CD4-positive, alpha-beta T cell treated with Interleukin-6 at 100 ng/mL for 8 hours (primary cell): Measurements from ENCODE around the gene GLIS1.
"Not testable (repeated sequence)": the region's sequence is repeated elsewhere in the genome, so short reads cannot be mapped to it uniquely, and the experiment has no call there.

Experiments
- DNase-seq: peaks from one replicate; pipeline ENCODE4 v3.0.0-alpha.2; 2020; ENCODE audit warnings: mixed read lengths, low spot score

Gene GLIS1

GRCh38 chr1:53561503-53562105 lies 177.4 kb downstream of the GLIS1 start:
- DNase-seq = no peak

- no peak for DNase-seq
Measured at GRCh38 chr1:53560581-53561502, 178.1 kb downstream of the GLIS1 start.

- DNase-seq = no peak
Measured at GRCh38 chr1:53559854-53560580, 178.9 kb downstream of the GLIS1 start.

DNA sequence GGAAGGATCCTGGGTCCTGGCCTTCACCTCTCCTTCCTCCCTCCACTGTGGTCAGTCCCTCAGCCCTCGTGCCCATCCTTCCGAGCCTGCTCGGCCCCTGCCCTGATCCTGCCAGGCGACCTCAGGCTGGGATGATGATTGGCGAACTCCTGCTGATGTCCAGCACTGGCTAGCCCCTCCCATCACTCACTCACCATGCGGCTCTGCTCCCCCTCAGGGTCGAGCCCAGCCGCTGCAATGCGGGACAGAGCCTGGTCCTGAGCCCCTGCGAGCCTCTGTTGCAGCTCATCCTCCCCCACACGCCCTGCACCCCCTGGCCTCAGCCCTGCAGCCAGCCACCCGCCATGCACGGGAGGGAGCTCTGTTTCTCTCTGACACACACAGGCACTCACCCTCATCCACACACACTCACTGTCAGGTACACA lies 179.6 kb downstream of the GLIS1 start:
- DNase-seq = no peak

GRCh38 chr1:53558739-53559315 lies 180.1 kb downstream of the GLIS1 start:
- no peak for DNase-seq

- no peak for DNase-seq
Measured at GRCh38 chr1:53557830-53558738, 180.9 kb downstream of the GLIS1 start.

DNA sequence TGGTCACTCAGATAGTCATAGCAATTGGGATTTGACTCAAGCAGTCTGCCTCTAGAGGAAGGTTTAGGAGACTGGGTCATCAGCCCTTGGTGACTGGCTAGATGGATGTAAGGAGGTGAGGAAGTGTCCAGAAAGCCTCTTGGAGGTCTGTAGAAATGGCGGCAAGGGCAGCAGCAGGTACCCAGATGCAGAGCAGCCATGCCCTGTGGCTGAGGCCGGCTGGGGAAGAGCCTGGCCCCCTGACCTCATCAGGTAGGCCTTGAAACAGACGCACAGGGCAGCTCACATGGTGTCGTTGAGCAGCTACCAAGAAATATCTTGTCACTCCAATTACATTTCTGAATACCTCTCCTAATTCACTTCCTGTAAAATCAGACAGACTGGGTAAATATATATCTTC lies 181.6 kb downstream of the GLIS1 start:
- no peak for DNase-seq

GRCh38 chr1:53556657-53557227 lies 182.2 kb downstream of the GLIS1 start:
- no peak for DNase-seq

DNA sequence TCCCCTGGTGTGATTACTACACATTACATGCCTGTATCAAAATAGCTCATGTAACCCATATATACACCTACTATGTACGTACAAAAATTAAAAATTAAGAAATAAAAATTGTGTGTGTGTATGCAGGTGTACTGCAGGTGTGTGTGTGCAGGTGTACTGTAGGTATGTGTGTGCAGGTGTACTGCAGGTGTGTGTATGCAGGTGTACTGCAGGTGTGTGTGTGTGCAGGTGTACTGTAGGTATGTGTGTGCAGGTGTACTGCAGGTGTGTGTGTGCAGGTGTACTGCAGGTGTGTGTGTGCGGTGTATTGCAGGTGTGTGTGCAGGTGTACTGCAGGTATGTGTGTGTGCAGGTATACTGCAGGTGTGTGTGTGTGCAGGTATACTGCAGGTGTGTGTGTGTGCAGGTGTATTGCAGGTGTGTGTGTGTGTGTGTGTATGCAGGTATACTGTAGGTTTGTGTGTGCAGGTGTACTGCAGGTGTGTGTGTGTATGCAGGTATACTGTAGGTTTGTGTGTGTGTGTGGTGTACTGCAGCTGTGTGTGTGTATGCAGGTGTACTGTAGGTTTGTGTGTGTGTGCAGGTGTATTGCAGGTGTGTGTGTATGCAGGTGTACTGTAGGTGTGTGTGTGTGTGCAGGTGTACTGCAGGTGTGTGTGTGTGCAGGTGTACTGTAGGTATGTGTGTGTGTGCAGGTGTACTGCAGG lies 183.2 kb downstream of the GLIS1 start:
- not testable (repeated sequence) for DNase-seq

- DNase-seq = no peak
Measured at GRCh38 chr1:53554592-53555305, 184.2 kb downstream of the GLIS1 start.

DNA sequence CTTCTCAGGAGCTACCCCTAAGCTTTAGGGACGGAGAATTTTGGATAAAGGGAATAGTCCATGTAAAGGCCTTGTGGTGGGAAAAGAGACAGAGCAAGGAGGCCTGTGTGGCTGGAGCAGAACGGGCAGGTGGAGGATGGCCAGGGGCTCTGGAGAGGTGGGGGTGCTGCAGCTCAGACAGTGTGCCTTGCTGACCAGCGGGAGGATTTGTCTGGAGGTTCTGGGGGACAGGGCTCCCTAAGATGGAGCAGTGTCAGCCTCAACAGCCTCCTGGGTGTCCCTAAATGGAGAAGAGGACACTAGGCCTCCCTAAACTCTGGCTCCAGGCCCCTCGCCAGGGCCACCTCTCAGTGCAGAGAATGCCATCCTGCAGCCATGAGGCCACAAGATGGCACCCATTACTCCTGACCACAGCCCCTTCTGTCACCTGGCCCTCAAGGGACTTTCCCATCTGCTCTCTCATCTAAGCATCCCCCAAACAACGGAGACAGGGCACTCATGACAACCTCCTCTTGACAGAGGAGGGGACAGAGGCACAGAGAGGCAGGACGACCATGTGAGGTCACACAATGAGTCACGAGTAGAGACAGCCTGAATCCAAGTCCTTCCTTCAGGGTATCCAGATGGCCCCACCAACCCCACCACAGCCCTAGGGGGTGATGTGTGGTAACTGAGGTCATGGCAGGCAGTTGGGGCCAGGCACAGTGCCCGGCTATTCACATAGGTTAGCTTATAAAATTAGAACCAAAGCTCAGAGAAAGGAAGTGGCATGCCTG lies 185.0 kb downstream of the GLIS1 start:
- DNase-seq = no peak

GRCh38 chr1:53552981-53553733 lies 185.8 kb downstream of the GLIS1 start:
- DNase-seq = no peak

DNA sequence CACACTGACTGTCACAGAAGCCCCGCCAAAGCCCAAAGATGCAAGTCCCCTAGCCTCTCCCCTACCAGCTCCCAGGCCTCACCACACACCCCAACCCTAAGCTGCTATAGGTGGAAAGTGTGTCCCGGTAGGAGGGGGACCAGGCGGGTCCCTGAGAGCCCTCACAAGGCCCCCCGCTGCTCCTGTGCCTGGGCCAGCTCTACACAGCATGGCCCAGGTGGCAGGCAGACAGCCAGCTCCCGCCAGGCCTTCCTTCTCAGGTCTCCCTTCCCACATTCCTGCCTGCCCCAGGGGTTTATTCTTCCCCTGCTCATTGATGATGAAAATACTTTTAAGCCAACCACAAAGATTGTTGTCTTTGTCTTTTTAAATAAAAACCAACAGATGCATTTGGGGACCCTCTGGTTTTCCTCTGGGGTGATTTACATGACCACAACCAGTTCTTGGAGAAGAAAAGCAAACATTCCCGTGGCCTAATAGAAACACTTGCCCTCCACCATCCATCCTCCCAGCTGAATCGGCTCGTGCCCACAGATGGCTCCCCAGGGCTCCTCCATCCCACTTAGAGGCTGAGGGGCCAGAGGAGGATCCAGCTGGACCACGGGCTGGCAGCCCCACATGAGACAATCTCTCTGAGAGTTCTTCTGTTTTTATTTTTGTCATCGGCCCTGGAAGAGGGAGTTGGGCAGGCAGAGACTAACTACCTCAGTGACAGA lies 186.7 kb downstream of the GLIS1 start:
- DNase-seq = no peak

- no peak for DNase-seq
Measured at GRCh38 chr1:53551428-53551995, 187.5 kb downstream of the GLIS1 start.

- no peak for DNase-seq
Measured at GRCh38 chr1:53550201-53550741, 188.7 kb downstream of the GLIS1 start.

DNA sequence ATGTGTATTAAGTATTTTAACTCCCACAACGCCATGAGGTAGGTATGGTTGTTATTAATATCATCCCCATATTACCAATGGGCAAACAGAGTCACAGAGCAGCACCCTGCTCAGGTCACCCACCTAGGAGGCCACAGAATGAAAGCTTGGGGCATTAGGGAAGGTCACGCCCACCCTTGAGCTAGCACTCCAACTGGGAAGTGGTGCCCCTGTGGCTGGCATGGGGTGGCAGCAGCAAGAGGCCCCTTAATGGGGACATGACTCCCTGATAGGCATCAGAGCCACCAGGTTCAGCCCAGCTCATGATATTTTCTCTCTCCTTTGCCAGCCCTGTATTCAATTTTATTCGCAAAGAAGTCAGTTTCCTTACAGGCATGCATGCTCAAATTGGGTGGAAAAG lies 189.2 kb downstream of the GLIS1 start:
- DNase-seq = no peak

DNA sequence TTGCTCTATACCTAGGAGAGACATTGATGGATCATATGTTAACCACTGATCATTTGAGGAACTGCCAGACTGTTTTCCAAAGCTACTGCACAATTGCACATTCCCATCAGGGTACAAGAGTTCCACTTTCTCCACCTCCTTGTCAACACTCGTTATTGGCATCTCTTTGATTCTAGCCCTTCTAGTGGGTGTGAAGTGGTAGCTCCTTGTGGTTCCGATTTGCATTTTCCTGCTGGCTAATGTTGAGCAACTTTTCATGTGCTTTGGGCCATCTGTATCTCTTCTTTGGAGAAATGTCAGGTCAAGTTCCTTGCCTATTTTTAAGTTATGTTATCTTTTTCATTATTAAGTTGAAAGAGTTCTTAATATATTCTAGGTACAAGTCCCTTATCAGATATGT lies 189.7 kb downstream of the GLIS1 start:
- no peak for DNase-seq
